ENCODE measurements around the gene CMBL. TPM values are rescaled to one million over a fixed set of nuclear protein-coding genes. Genes with fewer than 3 reads are reported as not detected.

Gene CMBL
- total and polyA plus RNA-seq, 2 of the 13 experiments (the other 11 are each of a cell fraction or from before 2014, with no cell fraction given): 11.5 to 17.0 TPM

- no peak for TF ChIP-seq IKZF5 (CRISPR knock-in tag; IDR thresholded peaks at IDR 0.05)
- no peak for TF ChIP-seq SMARCE1 (IDR thresholded peaks at IDR 0.05; ENCODE audit: borderline replicate concordance)
- no peak for TF ChIP-seq HDAC2 (CRISPR knock-in tag; IDR thresholded peaks at IDR 0.05)
- no peak for TF ChIP-seq SUZ12 (IDR thresholded peaks at IDR 0.05; ENCODE audit: low read depth, low read length)
- TF ChIP-seq NFKBIZ (CRISPR knock-in tag; IDR thresholded peaks at IDR 0.05): 0 out of 2 replicates have a peak, but pooled peaks have one; percentile 36
- TF ChIP-seq FLYWCH1 (CRISPR knock-in tag; IDR thresholded peaks at IDR 0.05): no peak
- TF ChIP-seq SIX1 (CRISPR knock-in tag; IDR thresholded peaks at IDR 0.05; ENCODE audit: borderline replicate concordance): no peak
- TF ChIP-seq XRCC5 (optimal IDR thresholded peaks at IDR 0.05; ENCODE audit: low read length): no peak
- no peak for TF ChIP-seq ZNF318 (CRISPR knock-in tag; IDR thresholded peaks at IDR 0.05)
- TF ChIP-seq KLF11 (CRISPR knock-in tag; IDR thresholded peaks at IDR 0.05): no peak
- no peak for TF ChIP-seq GATA4 (IDR thresholded peaks at IDR 0.05; ENCODE audit: borderline replicate concordance, low read depth)
- no peak for TF ChIP-seq MEIS2 (CRISPR knock-in tag; IDR thresholded peaks at IDR 0.05)
- TF ChIP-seq ZNF891 (CRISPR knock-in tag; IDR thresholded peaks at IDR 0.05): peak; percentile 60; the same call in 1 of the 2 replicates
- TF ChIP-seq ZNF17 (CRISPR knock-in tag; IDR thresholded peaks at IDR 0.05): no peak
- TF ChIP-seq GPN1 (CRISPR knock-in tag; IDR thresholded peaks at IDR 0.05; ENCODE audit: borderline replicate concordance): no peak
- no peak; the same call in 1 of the 2 replicates for TF ChIP-seq ZNF414 (CRISPR knock-in tag; IDR thresholded peaks at IDR 0.05)
- peak; percentile 16; the same call in 1 of the 2 replicates for TF ChIP-seq ZNF768 (CRISPR knock-in tag; IDR thresholded peaks at IDR 0.05)
- no peak for TF ChIP-seq SRSF1 (optimal IDR thresholded peaks at IDR 0.05; ENCODE audit: low read depth, low read length)
- no peak for TF ChIP-seq RFXANK (CRISPR knock-in tag; IDR thresholded peaks at IDR 0.05)
- no peak; the same call in 1 of the 2 replicates for TF ChIP-seq YEATS2 (CRISPR knock-in tag; IDR thresholded peaks at IDR 0.05; ENCODE audit: borderline replicate concordance)
- TF ChIP-seq EHMT2 (IDR thresholded peaks at IDR 0.05; ENCODE audit: borderline replicate concordance, low read depth, low read length): no peak
- no peak for TF ChIP-seq SMC3 (IDR thresholded peaks at IDR 0.05; ENCODE audit: low read length)
These were observed 57.5 kb downstream of the CMBL start, which contains the start of gene CCT5 (continued) for GRCh38 chr5:10249948-10250805.

Data from HepG2 (cell line).